Mesendoderm (in vitro differentiated cells): ENCODE measurements around the gene CD84.

Experiments
- DNase-seq: peaks from one replicate; pipeline ENCODE4 v3.0.0; 2013
- H2AK5ac ChIP-seq: 2 replicates; pipeline ENCODE4 v1.6.1; 2013; ENCODE audit warnings: low read length, inconsistent platforms
- H2BK120ac ChIP-seq: 2 replicates; pipeline ENCODE4 v1.6.1; 2013; ENCODE audit warnings: low read depth, mild to moderate bottlenecking, low read length, moderate library complexity, mixed read lengths
- H2BK15ac ChIP-seq: replicated peaks from 2 replicates; pipeline ENCODE4 v1.6.1; 2013; ENCODE audit warnings: low read depth, mild to moderate bottlenecking, moderate library complexity
- H2BK5ac ChIP-seq: 2 replicates; pipeline ENCODE4 v1.6.1; 2013; ENCODE audit warnings: low read length, inconsistent platforms
- H3K18ac ChIP-seq: 2 replicates; pipeline ENCODE4 v1.6.1; 2013; ENCODE audit warnings: mild to moderate bottlenecking, low read length, mixed read lengths
- H3K23ac ChIP-seq: one replicate; pipeline ENCODE4 v1.6.1; 2013; ENCODE audit warnings: low read length
- H3K27ac ChIP-seq: 2 replicates; pipeline ENCODE4 v1.5.1; 2013; ENCODE audit warnings: low read depth, mild to moderate bottlenecking, inconsistent platforms, low read length, moderate library complexity
- H3K27me3 ChIP-seq: 2 replicates; pipeline ENCODE4 v1.6.1; 2013; ENCODE audit warnings: low read length, control low read depth, mild to moderate bottlenecking, inconsistent platforms; ENCODE audit not compliant: insufficient read depth, poor library complexity
- H3K36me3 ChIP-seq: 2 replicates; pipeline ENCODE4 v1.6.1; 2013; ENCODE audit warnings: low read length, inconsistent platforms; ENCODE audit not compliant: control insufficient read depth, insufficient read depth
- H3K4ac ChIP-seq: one replicate; pipeline ENCODE4 v1.6.1; 2013; ENCODE audit warnings: low read depth, mild to moderate bottlenecking, low read length, moderate library complexity
- H3K4me1 ChIP-seq: 2 replicates; pipeline ENCODE4 v1.6.1; 2013; ENCODE audit warnings: low read depth, low read length, inconsistent platforms; ENCODE audit not compliant: control insufficient read depth
- H3K4me2 ChIP-seq: 2 replicates; pipeline ENCODE4 v1.6.1; 2013; ENCODE audit warnings: low read length
- H3K4me3 ChIP-seq: 2 replicates; pipeline ENCODE4 v1.5.1; 2013; ENCODE audit warnings: mild to moderate bottlenecking, low read length
- H3K56ac ChIP-seq: one replicate; pipeline ENCODE4 v1.6.1; 2013; ENCODE audit warnings: low read length
- H3K79me1 ChIP-seq: 2 replicates; pipeline ENCODE4 v1.6.1; 2013; ENCODE audit warnings: low read length, inconsistent platforms
- H3K79me2 ChIP-seq: 2 replicates; pipeline ENCODE4 v1.6.1; 2013; ENCODE audit warnings: mild to moderate bottlenecking, low read length; ENCODE audit not compliant: control insufficient read depth, insufficient read depth
- H3K9ac ChIP-seq: 2 replicates; pipeline ENCODE4 v1.6.1; 2013; ENCODE audit warnings: low read length, inconsistent platforms
- H4K5ac ChIP-seq: one replicate; pipeline ENCODE4 v1.6.1; 2013; ENCODE audit warnings: low read length
- H4K8ac ChIP-seq: one replicate; pipeline ENCODE4 v1.6.1; 2013; ENCODE audit warnings: low read depth, mild to moderate bottlenecking, control low read depth, low read length, moderate library complexity
- WGBS: extraction: QIAGEN DNeasy Blood & Tissue Kit; methylation state at CpG from one replicate; pipeline ENCODE4 v1.1.7; 2013; ENCODE audit warnings: low lambda C conversion rate, missing lambda C conversion rate; ENCODE audit not compliant: insufficient coverage; ENCODE audit errors: extremely low coverage; 5-methylcytosine and 5-hydroxymethylcytosine counted together

The CD84 gene

GRCh38 chr1:160625321-160625720 is 46.0 kb upstream of the CD84 start:
- Histone ChIP-seq H3K56ac (no peak overlapping the region), H2BK5ac (no peak overlapping the region), H3K27ac (no peak overlapping the region), H4K8ac (no peak overlapping the region), H3K4me1 (peaks cover 9% of the 10 kb centered on the region), H2AK5ac (no peak overlapping the region), H3K79me1 (no peaks in the 10 kb centered on the region), H3K4me2 (no peak overlapping the region), H2BK15ac (peak overlapping the region; percentile 75), H4K5ac (no peak overlapping the region), H3K4me3 (no peak overlapping the region), H3K9ac (no peak overlapping the region), H3K36me3 (no peaks in the 10 kb centered on the region), H3K79me2 (no peaks in the 10 kb centered on the region), H3K18ac (peak overlapping the region; percentile 43), H2BK120ac (no peak overlapping the region), H3K27me3 (no peaks in the 10 kb centered on the region), H3K4ac (no peak overlapping the region), H3K23ac (no peak overlapping the region)
- DNase-seq, result no peak
- no CpG with 5 or more reads among the region's 1 CpG for WGBS

- no peak overlapping the region for H3K9ac ChIP-seq
- no peak overlapping the region for H4K8ac ChIP-seq
- DNase-seq, result no peak
- no peak overlapping the region for H3K23ac ChIP-seq
- no peak overlapping the region for H3K27ac ChIP-seq
- H3K79me2 ChIP-seq, result no peaks in the 10 kb centered on the region
- no peak overlapping the region for H2AK5ac ChIP-seq
- H4K5ac ChIP-seq, result no peak overlapping the region
- no CpG with 5 or more reads among the region's 3 CpGs for WGBS
- no peak overlapping the region for H3K4ac ChIP-seq
- no peak overlapping the region for H2BK15ac ChIP-seq
- H3K4me2 ChIP-seq, result no peak overlapping the region
- H3K27me3 ChIP-seq, result no peaks in the 10 kb centered on the region
- H3K79me1 ChIP-seq, result no peaks in the 10 kb centered on the region
- no peak overlapping the region for H3K18ac ChIP-seq
- H3K4me1 ChIP-seq, result peaks cover 2% of the 10 kb centered on the region
- no peak overlapping the region for H3K56ac ChIP-seq
- no peak overlapping the region for H2BK5ac ChIP-seq
- H3K36me3 ChIP-seq, result no peaks in the 10 kb centered on the region
- H2BK120ac ChIP-seq, result no peak overlapping the region
- no peak overlapping the region for H3K4me3 ChIP-seq
Measured at GRCh38 chr1:160624464-160624863, 45.2 kb upstream of the CD84 start.

DNA sequence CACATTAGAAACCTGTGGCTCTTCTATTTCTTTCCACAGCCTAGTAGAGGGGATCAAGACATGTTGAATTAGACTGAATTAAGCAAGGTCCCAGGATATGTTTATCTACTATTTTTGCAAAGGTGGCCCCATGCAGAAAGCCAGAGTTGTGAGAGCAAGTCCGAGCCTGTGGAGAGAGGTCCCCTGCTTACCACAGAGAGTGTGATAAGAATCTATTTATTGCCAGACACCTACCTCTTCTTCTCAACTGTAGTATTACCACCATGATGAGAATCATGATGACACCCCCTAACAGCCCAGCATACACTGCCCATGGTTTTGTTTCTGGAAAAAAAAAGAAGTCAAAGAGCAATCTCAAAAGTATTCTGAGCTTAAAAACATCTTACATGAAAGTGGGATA is 44.6 kb upstream of the CD84 start:
- H3K4me2 ChIP-seq, result no peak overlapping the region
- no peak overlapping the region for H3K9ac ChIP-seq
- peak overlapping the region; percentile 19 for H3K18ac ChIP-seq
- H3K23ac ChIP-seq, result no peak overlapping the region
- no peak overlapping the region for H2BK120ac ChIP-seq
- no peaks in the 10 kb centered on the region for H3K79me2 ChIP-seq
- H3K79me1 ChIP-seq, result no peaks in the 10 kb centered on the region
- H2AK5ac ChIP-seq, result no peak overlapping the region
- H4K8ac ChIP-seq, result no peak overlapping the region
- no peak for DNase-seq
- WGBS, result no CpG with 5 or more reads among the region's 1 CpG
- H4K5ac ChIP-seq, result peak overlapping the region; percentile 8
- H3K4me3 ChIP-seq, result no peak overlapping the region
- H3K56ac ChIP-seq, result peak overlapping the region; percentile 30
- H2BK15ac ChIP-seq, result no peak overlapping the region
- no peaks in the 10 kb centered on the region for H3K27me3 ChIP-seq
- H3K4me1 ChIP-seq, result peaks cover 2% of the 10 kb centered on the region
- no peak overlapping the region for H3K4ac ChIP-seq
- H3K36me3 ChIP-seq, result no peaks in the 10 kb centered on the region
- no peak overlapping the region for H2BK5ac ChIP-seq
- H3K27ac ChIP-seq, result no peak overlapping the region

GRCh38 chr1:160623227-160623633 is 43.9 kb upstream of the CD84 start:
- Histone ChIP-seq H3K4me2 (no peak overlapping the region), H3K23ac (no peak overlapping the region), H3K56ac (no peak overlapping the region), H2AK5ac (peak overlapping the region; percentile 84), H2BK15ac (no peak overlapping the region), H3K36me3 (no peaks in the 10 kb centered on the region), H3K4me3 (no peak overlapping the region), H2BK120ac (peak overlapping the region; percentile 16), H4K5ac (no peak overlapping the region), H3K4ac (no peak overlapping the region), H3K27me3 (no peaks in the 10 kb centered on the region), H3K27ac (no peak overlapping the region), H2BK5ac (peak overlapping the region; percentile 1), H3K79me1 (no peaks in the 10 kb centered on the region), H3K4me1 (no peaks in the 10 kb centered on the region), H3K18ac (peak overlapping the region; percentile 19), H3K9ac (no peak overlapping the region), H4K8ac (no peak overlapping the region), H3K79me2 (no peaks in the 10 kb centered on the region)
- no peak for DNase-seq
- WGBS, result no CpG with 5 or more reads among the region's 3 CpGs

- no peaks in the 10 kb centered on the region for H3K79me1 ChIP-seq
- H2BK15ac ChIP-seq, result peak overlapping the region; percentile 25
- H3K4me1 ChIP-seq, result no peaks in the 10 kb centered on the region
- WGBS, result no CpG with 5 or more reads among the region's 5 CpGs
- H3K4ac ChIP-seq, result no peak overlapping the region
- H4K5ac ChIP-seq, result no peak overlapping the region
- no peak overlapping the region for H3K4me2 ChIP-seq
- H3K36me3 ChIP-seq, result no peaks in the 10 kb centered on the region
- peak overlapping the region; percentile 55 for H2AK5ac ChIP-seq
- no peak overlapping the region for H3K4me3 ChIP-seq
- H2BK5ac ChIP-seq, result no peak overlapping the region
- no peak overlapping the region for H3K9ac ChIP-seq
- H2BK120ac ChIP-seq, result no peak overlapping the region
- peak overlapping the region; percentile 19 for H3K18ac ChIP-seq
- no peaks in the 10 kb centered on the region for H3K79me2 ChIP-seq
- no peak for DNase-seq
- peak overlapping the region; percentile 35 for H3K56ac ChIP-seq
- H3K27ac ChIP-seq, result no peak overlapping the region
- no peaks in the 10 kb centered on the region for H3K27me3 ChIP-seq
- H4K8ac ChIP-seq, result no peak overlapping the region
- H3K23ac ChIP-seq, result no peak overlapping the region
Measured at GRCh38 chr1:160622501-160623226, 43.4 kb upstream of the CD84 start.
